ENCODE measurements around the gene ATG4A.

ATG4A gene

GRCh38 chrX:108123591-108124366, 32.2 kb downstream of the ATG4A start:
- no peak for DNase-seq

GRCh38 chrX:108126661-108127060, 35.1 kb downstream of the ATG4A start:
- DNase-seq, result no peak

- no peak for DNase-seq
Measured at GRCh38 chrX:108127152-108127551, 35.6 kb downstream of the ATG4A start.

- no peak for DNase-seq
Measured at GRCh38 chrX:108130889-108131288, 39.3 kb downstream of the ATG4A start.

- DNase-seq, result no peak
Measured at GRCh38 chrX:108131471-108131870, 39.9 kb downstream of the ATG4A start.

- no peak for DNase-seq
Measured at GRCh38 chrX:108132034-108132433, 40.5 kb downstream of the ATG4A start.

GRCh38 chrX:108132876-108133275, 41.3 kb downstream of the ATG4A start:
- DNase-seq, result no peak

- no peak for DNase-seq
Measured at GRCh38 chrX:108134724-108135123, 43.1 kb downstream of the ATG4A start.

GRCh38 chrX:108138814-108139702, 47.5 kb downstream of the ATG4A start:
- DNase-seq, result no peak

- DNase-seq, result no peak
Measured at GRCh38 chrX:108148524-108148923, 56.9 kb downstream of the ATG4A start.

- no peak for DNase-seq
Measured at GRCh38 chrX:108156082-108156481, 64.5 kb downstream of the ATG4A start.

GRCh38 chrX:108156934-108157466, 65.4 kb downstream of the ATG4A start:
- DNase-seq, result no peak

- no peak for DNase-seq
Measured at GRCh38 chrX:108157628-108158027, 66.0 kb downstream of the ATG4A start.

- no peak for DNase-seq
Measured at GRCh38 chrX:108159028-108159670, 67.6 kb downstream of the ATG4A start.

- DNase-seq, result no peak
Measured at GRCh38 chrX:108160309-108160708, 68.7 kb downstream of the ATG4A start.

GRCh38 chrX:108162265-108162664, 70.7 kb downstream of the ATG4A start:
- no peak for DNase-seq

- DNase-seq, result no peak
Measured at GRCh38 chrX:108163333-108164082, 71.9 kb downstream of the ATG4A start.

- peak; percentile 45 for DNase-seq
Measured at GRCh38 chrX:108165383-108166111, 74.0 kb downstream of the ATG4A start.

GRCh38 chrX:108167211-108167872, 75.8 kb downstream of the ATG4A start:
- DNase-seq, result no peak

- DNase-seq, result no peak
Measured at GRCh38 chrX:108168961-108169740, 77.6 kb downstream of the ATG4A start.

Measured in DMS 273 treated with DMSO at 0.1 percent for 48 hours (cell line).